Measurements from ENCODE around the gene TNFRSF19.

TNFRSF19 gene

GRCh38 chr13:23619068-23619855 is 49.0 kb downstream of the TNFRSF19 start:
- DNase-seq (ENCODE audit: insufficient read length, low spot score) (no peak), FAIRE-seq (no peak)
- no peak for TF ChIP-seq POLR2A (IDR thresholded peaks at IDR 0.05; ENCODE audit: low read depth, low read length)

DNA sequence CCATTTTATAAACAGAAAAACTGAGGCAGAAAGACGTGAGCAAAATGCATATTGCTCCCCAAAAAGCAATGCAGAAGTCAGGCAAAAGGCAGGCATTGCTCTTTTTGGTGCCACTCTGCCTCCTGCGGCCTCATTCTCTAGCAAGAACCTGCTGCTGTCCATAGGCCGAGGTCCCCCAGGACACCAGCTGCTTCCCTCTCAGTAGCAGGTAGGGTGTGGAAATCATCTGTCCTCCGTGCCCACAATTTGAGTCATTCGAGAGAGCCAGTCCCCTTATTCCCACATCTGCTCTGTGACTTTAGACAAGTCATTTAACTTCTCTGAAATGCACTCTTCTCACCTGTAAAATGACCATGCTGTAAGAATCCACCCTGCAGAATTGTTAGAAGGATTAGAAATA is 50.0 kb downstream of the TNFRSF19 start:
- DNase-seq (ENCODE audit: insufficient read length, low spot score) (no peak), FAIRE-seq (no peak)
- no peak for TF ChIP-seq POLR2A (IDR thresholded peaks at IDR 0.05; ENCODE audit: low read depth, low read length)

DNA sequence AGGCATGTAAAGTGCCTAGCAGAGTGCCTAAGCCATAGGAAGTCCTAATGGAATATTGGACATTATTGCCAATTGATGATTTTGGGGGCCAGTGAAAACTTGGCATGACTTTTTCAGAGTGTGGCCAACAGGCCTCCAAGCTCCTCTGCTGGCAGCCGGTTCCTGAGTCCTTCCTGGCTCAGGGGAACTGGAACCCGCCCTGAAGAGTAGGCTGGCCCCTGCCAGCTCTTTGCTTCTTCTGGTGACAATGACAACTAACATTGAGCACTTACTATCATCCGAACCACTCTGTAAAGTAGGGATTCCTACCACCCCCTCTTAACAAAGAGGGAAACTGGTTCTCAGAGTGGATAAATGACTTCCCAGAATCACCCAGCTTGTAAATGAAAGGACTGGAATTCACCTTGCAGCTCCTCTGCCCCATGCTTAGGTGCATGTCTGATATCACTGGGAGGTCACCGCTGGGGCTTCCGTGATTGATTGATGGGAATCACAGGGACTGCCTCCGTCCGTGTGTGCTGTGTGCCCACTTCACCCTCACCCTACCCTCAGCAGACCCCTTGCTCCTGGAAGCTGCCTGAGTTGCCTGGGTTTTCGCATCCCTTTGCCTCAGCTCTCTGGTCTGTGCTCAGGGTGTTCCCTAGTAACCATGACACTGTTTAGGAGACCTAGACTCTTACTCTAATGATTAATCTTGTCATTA is 50.6 kb downstream of the TNFRSF19 start:
- FAIRE-seq (no peak), DNase-seq (ENCODE audit: insufficient read length, low spot score) (no peak)
- TF ChIP-seq POLR2A (IDR thresholded peaks at IDR 0.05; ENCODE audit: low read depth, low read length) = no peak

DNA sequence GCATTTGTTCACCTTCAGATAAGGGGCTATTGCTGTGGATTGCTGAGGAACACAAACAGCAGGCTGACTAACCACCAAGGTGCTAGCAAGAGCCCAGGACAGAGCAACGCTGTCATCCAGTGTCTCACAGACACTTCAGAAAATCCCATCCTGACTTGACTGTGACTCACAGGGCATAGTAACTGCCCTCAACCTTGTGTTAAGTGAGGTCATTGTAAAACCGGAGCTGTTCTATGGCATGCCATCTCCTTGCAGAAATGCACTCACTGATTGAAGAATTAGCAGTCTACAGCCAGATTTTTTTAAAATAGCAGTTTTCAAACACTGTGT is 51.1 kb downstream of the TNFRSF19 start:
- FAIRE-seq (peak; percentile 38), DNase-seq (ENCODE audit: insufficient read length, low spot score) (peak; percentile 49)
- no peak for TF ChIP-seq POLR2A (IDR thresholded peaks at IDR 0.05; ENCODE audit: low read depth, low read length)

GRCh38 chr13:23622985-23623384 is 52.8 kb downstream of the TNFRSF19 start:
- DNase-seq (ENCODE audit: insufficient read length, low spot score) (no peak), FAIRE-seq (no peak)

DNA sequence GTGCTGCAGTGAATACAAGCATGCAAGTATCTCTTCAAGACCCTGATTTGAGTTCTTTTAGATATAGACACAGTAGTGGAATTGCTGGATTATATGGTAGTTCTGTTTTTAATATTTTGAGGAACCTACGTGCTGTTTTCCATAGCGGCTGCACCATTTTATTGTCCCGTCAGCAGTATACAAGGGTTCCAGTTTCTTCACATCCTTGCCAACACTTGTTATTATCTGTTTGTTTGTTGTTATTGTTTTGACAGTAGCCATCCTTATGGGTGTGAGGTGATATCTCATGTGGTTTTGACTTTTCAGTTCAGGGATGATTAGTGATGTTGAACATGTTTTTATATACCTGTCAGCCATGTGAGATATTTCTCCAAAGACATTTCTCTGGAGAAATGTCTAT is 53.2 kb downstream of the TNFRSF19 start:
- FAIRE-seq = no peak
- DNase-seq (ENCODE audit: insufficient read length, low spot score) = no peak
- TF ChIP-seq POLR2A (IDR thresholded peaks at IDR 0.05; ENCODE audit: low read depth, low read length) = no peak

More at GRCh38 chr13:23622985-23623384, 52.8 kb downstream of the TNFRSF19 start:
- no peak for TF ChIP-seq POLR2A (IDR thresholded peaks at IDR 0.05; ENCODE audit: low read depth, low read length)

DNA sequence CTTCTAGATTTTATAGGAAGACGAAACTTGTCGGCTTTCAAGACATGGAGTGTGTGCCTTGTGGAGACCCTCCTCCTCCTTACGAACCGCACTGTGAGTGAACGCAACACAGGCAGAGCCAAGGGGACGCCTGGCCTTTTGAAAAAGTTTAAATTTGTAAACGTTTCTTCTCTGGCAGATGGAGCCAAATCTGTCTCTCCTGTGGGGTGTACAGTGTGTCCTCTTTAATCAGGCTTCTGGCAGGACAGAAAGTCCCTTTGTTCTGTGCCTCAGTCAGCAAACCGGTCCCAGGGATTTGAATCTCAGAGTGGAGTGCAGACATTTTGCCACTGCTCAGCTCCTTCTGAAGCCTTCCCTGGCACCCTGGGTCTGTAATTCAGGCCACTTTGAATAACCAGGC is 56.5 kb downstream of the TNFRSF19 start:
- FAIRE-seq (no peak), DNase-seq (ENCODE audit: insufficient read length, low spot score) (no peak)
- TF ChIP-seq POLR2A (IDR thresholded peaks at IDR 0.05; ENCODE audit: low read depth, low read length) = no peak

DNA sequence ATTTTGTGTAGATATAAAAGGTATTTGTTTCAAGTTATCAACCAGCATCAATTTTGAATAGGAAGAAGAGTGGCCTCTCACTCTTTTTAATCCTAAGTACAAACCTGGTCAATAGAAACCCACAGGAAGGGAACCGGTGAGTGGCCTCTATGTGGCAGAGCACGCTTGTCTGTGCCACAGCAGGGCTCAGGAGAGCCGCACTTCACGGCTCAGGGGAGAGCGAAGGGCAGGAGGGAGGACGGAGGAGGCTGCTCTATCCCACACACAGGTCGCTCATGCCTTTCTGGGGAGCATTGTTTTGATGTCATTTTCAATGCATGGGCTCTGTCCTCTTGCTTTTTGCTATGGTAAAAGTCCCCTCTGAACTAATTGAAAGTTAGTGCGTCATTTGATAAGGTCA is 57.2 kb downstream of the TNFRSF19 start:
- no peak for DNase-seq (ENCODE audit: insufficient read length, low spot score)
- TF ChIP-seq POLR2A (IDR thresholded peaks at IDR 0.05; ENCODE audit: low read depth, low read length) = no peak
- no peak for FAIRE-seq

DNA sequence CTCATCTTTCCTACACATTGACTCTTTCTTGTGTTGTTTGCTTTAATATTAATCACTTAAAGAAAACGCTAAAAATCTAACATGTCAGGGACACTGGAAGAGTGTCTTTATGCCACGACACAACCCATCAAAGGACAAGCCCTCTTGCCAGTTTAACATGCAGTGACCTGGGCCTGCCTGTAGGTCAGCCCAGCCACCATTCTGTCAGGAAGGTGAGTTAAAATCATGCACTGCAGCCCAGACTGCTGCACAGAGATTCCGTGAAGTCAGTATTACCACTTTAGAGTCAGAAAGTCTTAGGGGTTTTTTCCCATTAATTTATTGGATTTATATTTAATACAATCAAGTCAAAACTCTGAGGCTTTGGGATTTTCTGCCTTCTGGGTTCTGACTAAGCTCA is 58.0 kb downstream of the TNFRSF19 start:
- no peak for FAIRE-seq
- no peak for TF ChIP-seq POLR2A (IDR thresholded peaks at IDR 0.05; ENCODE audit: low read depth, low read length)
- DNase-seq (ENCODE audit: insufficient read length, low spot score) = no peak

DNA sequence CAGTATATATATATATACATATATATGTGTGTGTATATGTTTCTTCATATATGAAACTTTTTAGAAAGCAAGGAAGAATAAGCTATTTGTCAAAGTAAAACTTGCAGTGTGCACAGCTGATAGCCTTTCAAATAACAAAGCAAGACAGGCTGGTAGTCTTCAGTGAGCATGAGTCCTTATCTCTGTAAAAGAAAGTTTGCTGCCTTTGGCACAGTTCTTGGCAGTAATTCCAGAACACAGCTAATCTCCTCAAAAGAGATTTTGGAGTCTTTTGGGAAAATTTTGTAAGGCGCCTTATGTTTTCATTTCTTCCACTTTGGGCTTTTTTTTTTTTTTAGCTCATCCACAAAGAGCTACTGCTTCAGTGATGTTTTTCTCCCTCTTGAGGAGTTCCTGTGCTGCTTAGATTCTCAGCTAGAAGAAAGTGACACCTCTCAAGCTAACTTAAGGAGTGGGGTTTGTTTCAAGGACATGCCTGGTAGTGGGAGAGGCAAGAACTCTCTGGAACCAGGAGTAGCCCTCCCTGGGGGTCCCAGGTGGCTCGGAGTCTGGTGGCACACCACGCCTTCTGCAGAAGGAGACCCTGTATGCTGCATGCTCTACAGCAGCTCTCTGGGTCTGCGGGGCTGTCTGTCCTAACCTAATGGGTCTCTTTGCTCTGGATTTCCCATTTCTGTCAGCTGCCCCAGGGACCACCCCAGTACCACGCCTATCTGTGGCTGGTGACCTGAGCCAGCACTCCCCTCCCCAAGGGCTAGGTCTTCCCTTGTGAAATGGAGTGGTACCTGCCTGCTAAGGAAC is 58.8 kb downstream of the TNFRSF19 start:
- FAIRE-seq (no peak), DNase-seq (ENCODE audit: insufficient read length, low spot score) (no peak)
- TF ChIP-seq POLR2A (IDR thresholded peaks at IDR 0.05; ENCODE audit: low read depth, low read length) = no peak

GRCh38 chr13:23629566-23630272 is 59.5 kb downstream of the TNFRSF19 start:
- FAIRE-seq (no peak), DNase-seq (ENCODE audit: insufficient read length, low spot score) (no peak)
- no peak for TF ChIP-seq POLR2A (IDR thresholded peaks at IDR 0.05; ENCODE audit: low read depth, low read length)

GRCh38 chr13:23630349-23631093 is 60.3 kb downstream of the TNFRSF19 start:
- no peak for DNase-seq (ENCODE audit: insufficient read length, low spot score)
- TF ChIP-seq POLR2A (IDR thresholded peaks at IDR 0.05; ENCODE audit: low read depth, low read length) = no peak
- FAIRE-seq = no peak

Measured in H54 (cell line).